K562 (cell line): ENCODE data around the gene RGS19. TPM values are rescaled to one million over a fixed set of nuclear protein-coding genes. Genes with fewer than 3 reads are reported as not detected.

ENCODE experiments used
- ATAC-seq: fragments of 200-7000 bp; cut with Tn5 transposase; 3 replicates; pipeline ENCODE4 v1.9.1; 2020; ENCODE audit warnings: moderate library complexity
- BruUV-seq: library from RNA; stranded (reverse); fragments of 400-500 nt; replicated peaks from 2 replicates; lab custom pipeline; 2021; lab: Mats Ljungman, UMichigan
- CTCF ChIA-PET: fragments of 300-600 bp; formaldehyde crosslinking; extraction: SDS; loops from one replicate; lab custom pipeline; 2021; ENCODE audit warnings: low intra/inter-chr PET ratio; lab: Yijun Ruan, JAX
- POLR2A ChIA-PET: fragments of 300-600, 350-650 bp; sonication (Branson Sonifier 250); formaldehyde crosslinking; extraction: SDS; loops from one replicate; lab custom pipeline; 2021; ENCODE audit warnings: antibody characterized with exemption, inconsistent platforms; lab: Yijun Ruan, JAX
- DNase-seq, 4 experiments: peaks; one replicate each; pipeline versions ENCODE4 v3.0.0 to v3.0.0-alpha.2; 2011 to 2018; ENCODE audit warnings: low spot score in 3 of 4, mixed read lengths in 3 of 4; ENCODE audit errors: extremely low read depth in 1 of 4
- FAIRE-seq: peaks from 2 replicates; lab custom pipeline; 2011; peaks lifted over from hg19 to GRCh38; lab: Jason Lieb, UNC
- H2AFZ ChIP-seq: 2 replicates; pipeline ENCODE4 v1.6.0; 2011; ENCODE audit warnings: low read depth, low read length, control low read depth, inconsistent platforms
- H3K27ac ChIP-seq: fragments of 200-600 bp; 3 replicates; pipeline ENCODE4 v1.8.0; 2011; ENCODE audit warnings: low read depth, mild to moderate bottlenecking, control low read depth, inconsistent platforms, low read length, moderate library complexity, mixed read lengths; ENCODE audit errors: extremely low read depth
- H3K27me3 ChIP-seq, 2 experiments: fragments of 300-600 bp in 1 of 2; 2 replicates in 1 of 2; 3 replicates in 1 of 2; pipeline versions ENCODE4 v1.6.0 to v1.8.0; 2011; ENCODE audit warnings: inconsistent platforms in 2 of 2, low read length in 2 of 2, mild to moderate bottlenecking in 1 of 2, mixed read lengths in 1 of 2, moderate library complexity in 1 of 2; ENCODE audit not compliant: control insufficient read depth in 2 of 2, insufficient read depth in 2 of 2
- H3K36me3 ChIP-seq: fragments of 300-600 bp; 3 replicates; pipeline ENCODE4 v1.8.0; 2011; ENCODE audit warnings: mild to moderate bottlenecking, low read length, inconsistent platforms; ENCODE audit not compliant: control insufficient read depth, insufficient read depth
- H3K4me1 ChIP-seq, 2 experiments: fragments of 200-600 bp in 1 of 2; replicated peaks in 1 of 2; 2 replicates in 1 of 2; 3 replicates in 1 of 2; pipeline versions ENCODE4 v1.5.1 to v1.8.0; 2011; ENCODE audit warnings: inconsistent platforms in 2 of 2, low read length in 2 of 2, mild to moderate bottlenecking in 1 of 2, mixed read lengths in 1 of 2, moderate library complexity in 1 of 2; ENCODE audit not compliant: control insufficient read depth in 2 of 2, insufficient read depth in 2 of 2
- H3K4me2 ChIP-seq: 2 replicates; pipeline ENCODE4 v1.6.1; 2011; ENCODE audit warnings: low read length, control low read depth, inconsistent platforms, mixed read lengths; ENCODE audit not compliant: insufficient read depth
- H3K4me3 ChIP-seq: fragments of 200-600 bp; sonication (generic), shearing (Covaris generic); 2 replicates; pipeline ENCODE4 v1.5.1; 2016; ENCODE audit warnings: control low read depth, inconsistent platforms
- H3K79me2 ChIP-seq: fragments of 200-600 bp; 3 replicates; pipeline ENCODE4 v1.8.0; 2011; ENCODE audit warnings: low read length, inconsistent platforms; ENCODE audit not compliant: control insufficient read depth, insufficient read depth
- H3K9ac ChIP-seq, 2 experiments: 2 replicates each; pipeline versions ENCODE4 v1.6.0 to v1.6.1; 2011; ENCODE audit warnings: low read depth in 2 of 2, low read length in 2 of 2, control low read depth in 1 of 2, inconsistent platforms in 1 of 2, mild to moderate bottlenecking in 1 of 2, mixed read lengths in 1 of 2; ENCODE audit not compliant: insufficient read depth in 1 of 2
- H3K9me1 ChIP-seq: one replicate; pipeline ENCODE4 v1.6.0; 2011; ENCODE audit warnings: inconsistent platforms, mild to moderate bottlenecking, low read length, moderate library complexity; ENCODE audit not compliant: control insufficient read depth, insufficient read depth
- H3K9me3 ChIP-seq: replicated peaks from 2 replicates; pipeline ENCODE4 v1.5.1; 2011; ENCODE audit warnings: low read depth, low read length, inconsistent platforms; ENCODE audit not compliant: control insufficient read depth, insufficient read depth
- H4K20me1 ChIP-seq: replicated peaks from 2 replicates; pipeline ENCODE4 v1.6.1; 2011; ENCODE audit warnings: low read length, inconsistent platforms, mixed read lengths; ENCODE audit not compliant: control insufficient read depth, insufficient read depth
- CREB3 ChIP-seq: fragments of 450-650 bp; conservative IDR thresholded peaks from 2 replicates; pipeline ENCODE4 v1.6.1; 2016; ENCODE audit warnings: missing genetic modification characterization, low read depth, mild to moderate bottlenecking, missing compliant biosample characterization, moderate library complexity
- EP300 ChIP-seq: IDR thresholded peaks from 2 replicates; pipeline ENCODE4 v1.6.1; 2012; ENCODE audit warnings: low read length, improper control_type of control experiment
- SAFB2 ChIP-seq: fragments of 200-400 bp; formaldehyde crosslinking; IDR thresholded peaks from 2 replicates; pipeline ENCODE4 v1.6.1; 2018; ENCODE audit warnings: borderline replicate concordance, low read length, low read depth, moderate library complexity; ENCODE audit not compliant: severe bottlenecking
- SRSF1 ChIP-seq: fragments of 200-400 bp; formaldehyde crosslinking; IDR thresholded peaks from 2 replicates; pipeline ENCODE4 v1.6.1; 2017; ENCODE audit warnings: mild to moderate bottlenecking, low read depth, low read length, moderate library complexity
- THRB ChIP-seq: fragments of 450-650 bp; formaldehyde crosslinking; conservative IDR thresholded peaks from 2 replicates; pipeline ENCODE4 v1.4.0; 2022; ENCODE audit warnings: mild to moderate bottlenecking, missing genetic modification characterization
- WGBS: fragments of 100-300 bp; shearing (Covaris generic); methylation state at CpG from one replicate; pipeline ENCODE4 v1.1.6; 2016; ENCODE audit warnings: low coverage, mixed read lengths; ENCODE audit not compliant: insufficient coverage; ENCODE audit errors: missing lambda C conversion rate; 5-methylcytosine and 5-hydroxymethylcytosine counted together
- in situ Hi-C: fragments of 300-500 bp; cut with MboI; formaldehyde crosslinking; loops from 4 replicates; pipeline ENCODE4 v1.15.0; 2018; ENCODE audit warnings: inconsistent platforms, mixed read lengths
- intact Hi-C: fragments of 100-400 bp; cut with micrococcal nuclease; formaldehyde crosslinking; loops from 2 replicates; pipeline ENCODE4 v1.14.2; 2022
- polyA plus RNA-seq, 8 experiments: library from polyadenylated mRNA; depleted of rRNA in 4 of 8; stranded (reverse) in 5 of 8; unstranded in 3 of 8; fragments of >200 nt; fragmentation: Nextera tagmentation in 2 of 8; fragmentation: Illumina TruSeq in 1 of 8; extraction: Ambion mirVana in 2 of 8; extraction: Trizol in 1 of 8; gene quantifications; 2 replicates each; pipeline versions ENCODE4 v1.2.1 to v1.2.3, GENCODE V29; 2011 to 2014; ENCODE audit warnings: inconsistent platforms in 1 of 8, missing spikeins in 1 of 8
- total RNA-seq, 7 experiments: library from RNA; depleted of rRNA in 6 of 7; stranded (reverse); fragments of >200 nt in 6 of 7; fragmentation: Illumina TruSeq in 2 of 7; extraction: Trizol in 2 of 7; gene quantifications; 2 replicates each; pipeline versions ENCODE4 v1.2.1 to v1.2.3, GENCODE V29; 2011 to 2021; ENCODE audit warnings: low replicate concordance in 1 of 7

RGS19 gene
- total and polyA plus RNA-seq, 9 of the 15 experiments (the other 6 are each of a cell fraction or from before 2014, with no cell fraction given) = 0.41 to 23.7 (median 14.6) TPM

- BruUV-seq = no TSS peak
Observed at GRCh38 chr20:64035066-64035932, 44.0 kb downstream of the RGS19 start.

More at GRCh38 chr20:64035066-64035932, 44.0 kb downstream of the RGS19 start:
- H3K9ac ChIP-seq = peak overlapping the region in 1 of 2 experiments; percentile 87; a peak in 2 of 4 replicates
- no peaks in the 10 kb centered on the region for H3K27me3 ChIP-seq
- no peak overlapping the region for H2AFZ ChIP-seq
- ATAC-seq (no peak), FAIRE-seq (peak; percentile 32), DNase-seq (no peak)
- H3K4me2 ChIP-seq = no peak overlapping the region
- in situ Hi-C loops = no loop called here
- H3K4me3 ChIP-seq = no peak overlapping the region
- no peaks in the 10 kb centered on the region for H4K20me1 ChIP-seq
- TF ChIP-seq CREB3 (tag) (no peak), THRB (CRISPR knock-in tag) (no peak), SAFB2 (no peak), SRSF1 (no peak), EP300 (no peak)
- H3K9me1 ChIP-seq = peaks cover 3% of the 10 kb centered on the region
- 83% methylated on average over 11 of the region's 17 CpGs for whole genome bisulfite sequencing
- CTCF ChIA-PET = no interaction called here
- no peak overlapping the region for H3K27ac ChIP-seq
- no peaks in the 10 kb centered on the region for H3K9me3 ChIP-seq
- peaks cover 25 to 65% of the 10 kb centered on the region in 2 experiments for H3K4me1 ChIP-seq
- no peaks in the 10 kb centered on the region for H3K79me2 ChIP-seq
- H3K36me3 ChIP-seq = peaks cover 45% of the 10 kb centered on the region; the same call in 2 of the 3 replicates
- intact Hi-C loops = loop anchor here (5.0 kb wide), 2 partner anchors 87 to 498 kb away; partner anchors contain the start of gene PTK6
- POLR2A ChIA-PET = interaction anchor here (0.7 kb wide), 1 partner anchor 12 kb away, joined by 3 read pairs; no protein-coding TSS in a partner anchor
